GM19452 (cell line): ENCODE data around the gene VARS1.
"Not testable (repeated sequence)": the region's sequence is repeated elsewhere in the genome, so short reads cannot be mapped to it uniquely, and the experiment has no call there.

ENCODE experiments used
- ATAC-seq: cut with Tn5 transposase; IDR thresholded peaks from one replicate; pipeline ENCODE4 v1.9.1; 2021; ENCODE audit not compliant: unreplicated experiment

The VARS1 gene

GRCh38 chr6:31795616-31796298, at the start of gene VARS1:
TSS of gene VARS1 (minus strand) at chr6:31795752. CDS start at chr6:31795217, 535 bp downstream.
- peak; percentile 83 for ATAC-seq

DNA sequence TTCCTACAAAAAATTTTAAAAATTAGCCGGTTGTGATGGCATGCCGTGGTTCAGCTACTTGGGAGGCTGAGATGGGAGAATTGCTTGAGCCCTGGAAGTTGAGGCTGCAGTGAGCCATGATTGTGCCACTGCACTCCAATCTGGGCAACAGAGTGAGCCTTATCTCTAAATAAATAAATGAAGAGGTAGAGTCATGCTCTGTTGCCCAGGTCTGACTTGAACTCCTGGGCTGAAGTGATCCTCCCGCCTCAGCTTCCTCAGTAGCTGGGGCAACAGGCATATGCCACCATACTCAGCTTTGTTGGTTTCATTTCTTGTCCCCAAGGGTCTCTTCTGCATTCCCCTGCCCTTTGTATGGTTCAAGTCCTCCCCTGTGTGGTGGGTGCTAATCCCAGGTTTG, 49.0 kb upstream of the VARS1 start:
- ATAC-seq = no peak

DNA sequence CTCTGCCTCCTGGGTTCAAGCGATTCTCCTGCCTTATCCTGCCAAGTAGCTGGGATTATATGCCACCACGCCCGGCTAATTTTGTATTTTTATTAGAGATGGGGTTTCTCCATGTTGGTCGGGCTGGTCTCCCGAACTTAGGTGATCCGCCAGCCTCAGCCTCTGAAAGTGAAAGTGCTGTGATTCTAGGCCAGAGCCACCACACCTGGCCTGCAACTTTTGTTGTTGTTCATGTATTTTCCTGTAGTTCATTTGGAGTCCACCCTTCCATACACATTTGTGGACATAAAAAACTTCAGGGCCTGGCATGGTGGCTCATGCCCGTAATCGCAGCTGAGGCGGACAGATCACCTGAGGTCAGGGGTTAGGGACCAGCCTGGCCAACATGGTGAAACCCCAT, 46.5 kb upstream of the VARS1 start:
- ATAC-seq = no peak

DNA sequence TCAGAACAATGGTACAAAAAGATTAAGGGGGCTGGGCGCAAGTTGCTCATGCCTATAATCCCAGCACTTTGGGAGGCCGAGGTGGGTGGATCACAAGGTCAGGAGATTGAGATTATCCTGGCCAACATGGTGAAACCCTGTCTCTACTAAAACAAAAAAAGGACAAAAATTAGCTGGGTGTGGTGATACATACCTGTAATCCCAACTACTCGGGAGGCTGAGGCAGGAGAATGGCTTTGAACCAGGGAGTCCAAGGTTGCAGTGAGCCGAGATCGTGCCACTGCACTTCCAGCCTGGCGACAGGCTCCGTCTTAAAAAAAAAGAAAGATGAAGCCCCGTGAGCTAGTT, 44.2 kb upstream of the VARS1 start:
- not testable (repeated sequence) for ATAC-seq

DNA sequence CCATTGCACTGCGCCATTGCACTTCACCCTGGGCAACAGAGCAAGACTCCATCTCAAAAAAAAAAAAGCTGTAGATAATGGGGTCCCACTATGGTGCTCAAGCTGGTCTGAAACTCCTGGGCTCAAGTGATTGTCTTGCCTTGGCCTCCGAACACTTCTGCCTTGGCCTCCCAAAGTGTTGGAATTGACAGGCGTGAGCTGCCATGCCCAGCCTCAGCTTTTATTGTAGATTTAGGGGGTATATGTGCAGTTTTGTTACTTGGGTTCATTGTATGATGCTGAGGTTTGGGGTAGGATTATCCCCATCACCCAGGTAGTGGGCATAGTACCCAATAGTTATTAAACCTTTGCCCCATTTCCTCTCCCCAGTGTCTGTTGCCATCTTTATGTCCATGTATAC, 43.4 kb upstream of the VARS1 start:
- ATAC-seq = no peak

- not testable (repeated sequence) for ATAC-seq
Observed at GRCh38 chr6:31838114-31838553, 42.6 kb upstream of the VARS1 start.

GRCh38 chr6:31837369-31838113, 42.0 kb upstream of the VARS1 start:
- no peak for ATAC-seq

DNA sequence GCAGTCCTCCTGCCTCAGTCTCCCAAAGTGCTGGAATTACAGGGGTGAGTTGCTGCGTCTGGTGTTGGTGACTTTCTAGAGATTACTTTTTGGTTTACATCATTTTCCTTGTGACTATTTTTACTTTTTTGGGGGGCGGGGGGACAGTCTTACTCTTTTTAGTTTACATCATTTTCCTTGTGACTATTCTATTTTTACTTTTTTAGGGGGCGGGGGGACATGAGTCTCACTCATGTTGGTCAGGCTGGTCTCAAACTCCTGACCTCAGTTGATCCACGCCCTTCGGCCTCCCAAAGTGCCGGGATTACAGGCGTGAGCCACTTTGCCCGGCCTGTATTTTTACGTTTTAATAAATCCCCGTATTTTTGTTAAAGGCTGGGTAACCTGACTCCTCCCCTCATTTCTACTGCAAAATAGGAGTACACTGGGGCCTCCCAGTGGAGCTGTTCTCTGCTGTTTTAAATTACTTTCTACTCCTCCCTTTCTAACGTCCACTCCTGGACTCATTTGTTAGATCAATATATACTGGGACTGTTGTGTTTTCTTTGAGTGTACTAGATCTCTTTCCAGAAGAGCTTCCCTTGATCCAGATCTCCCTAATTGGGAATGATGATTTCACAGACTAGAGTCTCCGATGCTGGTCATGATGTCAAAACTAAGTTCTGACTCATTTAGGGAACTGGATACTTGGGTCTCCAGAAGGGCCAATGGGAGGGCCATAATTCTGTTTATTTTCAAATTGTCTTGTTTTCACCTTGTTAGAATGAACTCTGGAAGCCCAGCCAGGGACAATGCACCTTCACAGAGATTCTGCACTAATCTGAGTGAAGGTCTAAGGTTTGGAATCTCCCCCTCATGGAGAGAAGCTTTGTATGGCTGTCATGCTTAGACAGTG, 41.2 kb upstream of the VARS1 start:
- no peak for ATAC-seq

DNA sequence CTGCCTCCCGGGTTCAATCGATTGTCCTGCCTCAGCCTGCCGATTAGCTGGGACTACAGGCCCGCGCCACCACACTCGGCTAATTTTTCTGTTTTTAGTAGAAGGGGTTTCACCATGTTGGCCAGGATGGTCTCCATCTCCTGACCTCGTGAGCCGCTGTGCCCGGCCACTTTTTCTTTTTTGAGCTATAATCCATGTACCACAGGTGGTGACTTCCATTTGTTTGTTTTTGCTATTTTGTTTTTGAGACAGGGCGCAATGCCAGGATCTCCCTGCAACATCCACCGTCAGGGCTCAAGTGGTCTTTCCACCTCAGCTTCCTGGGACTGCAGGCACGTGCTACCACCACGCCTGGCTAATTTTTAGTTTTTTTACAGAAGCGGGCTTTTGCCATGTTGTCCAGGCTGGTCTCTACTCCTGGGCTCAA, 40.5 kb upstream of the VARS1 start:
- ATAC-seq = no peak

DNA sequence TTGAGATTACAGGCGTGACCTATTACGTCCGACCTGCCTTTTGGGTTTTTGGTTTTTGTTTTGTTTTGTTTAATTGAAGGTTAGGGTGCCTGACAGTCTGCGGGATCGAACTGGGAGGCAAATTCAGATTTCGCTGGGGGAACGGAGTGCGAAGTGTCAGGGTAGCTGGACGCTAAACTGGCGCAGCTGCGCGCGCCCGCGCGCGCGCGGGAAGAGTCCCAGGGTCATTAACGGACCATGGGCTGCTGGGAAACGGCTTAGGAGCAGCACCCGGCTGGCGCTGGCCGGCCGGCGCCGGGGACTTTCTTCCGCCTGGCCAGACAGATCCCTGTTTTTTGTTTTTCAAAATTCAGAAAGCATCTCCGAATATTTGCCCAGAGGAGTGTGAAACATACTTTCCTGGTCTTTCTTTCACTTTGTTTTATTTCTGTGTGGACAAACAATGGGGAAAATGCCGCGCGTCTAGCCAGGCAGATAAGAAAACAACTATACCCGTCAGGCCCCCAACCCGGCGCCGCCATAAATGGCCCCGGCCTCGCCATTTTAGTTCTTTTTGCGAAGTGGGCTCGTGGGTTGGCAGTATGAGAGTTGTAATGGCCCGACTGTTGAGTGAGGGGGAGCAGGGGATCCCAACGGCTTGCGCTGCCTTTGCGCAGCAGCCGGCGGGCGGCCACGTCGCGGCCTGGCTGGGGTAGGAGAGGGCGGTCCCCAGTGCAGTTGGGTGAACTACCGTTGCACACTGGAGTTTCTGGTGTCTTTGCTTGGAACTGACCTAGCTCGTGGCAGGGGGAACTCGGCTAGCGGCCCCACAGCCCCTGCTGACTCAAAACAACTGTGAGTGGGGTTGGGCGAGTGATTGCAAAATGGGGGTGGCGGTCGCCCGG, 39.1 kb upstream of the VARS1 start:
- peak; percentile 45 for ATAC-seq

DNA sequence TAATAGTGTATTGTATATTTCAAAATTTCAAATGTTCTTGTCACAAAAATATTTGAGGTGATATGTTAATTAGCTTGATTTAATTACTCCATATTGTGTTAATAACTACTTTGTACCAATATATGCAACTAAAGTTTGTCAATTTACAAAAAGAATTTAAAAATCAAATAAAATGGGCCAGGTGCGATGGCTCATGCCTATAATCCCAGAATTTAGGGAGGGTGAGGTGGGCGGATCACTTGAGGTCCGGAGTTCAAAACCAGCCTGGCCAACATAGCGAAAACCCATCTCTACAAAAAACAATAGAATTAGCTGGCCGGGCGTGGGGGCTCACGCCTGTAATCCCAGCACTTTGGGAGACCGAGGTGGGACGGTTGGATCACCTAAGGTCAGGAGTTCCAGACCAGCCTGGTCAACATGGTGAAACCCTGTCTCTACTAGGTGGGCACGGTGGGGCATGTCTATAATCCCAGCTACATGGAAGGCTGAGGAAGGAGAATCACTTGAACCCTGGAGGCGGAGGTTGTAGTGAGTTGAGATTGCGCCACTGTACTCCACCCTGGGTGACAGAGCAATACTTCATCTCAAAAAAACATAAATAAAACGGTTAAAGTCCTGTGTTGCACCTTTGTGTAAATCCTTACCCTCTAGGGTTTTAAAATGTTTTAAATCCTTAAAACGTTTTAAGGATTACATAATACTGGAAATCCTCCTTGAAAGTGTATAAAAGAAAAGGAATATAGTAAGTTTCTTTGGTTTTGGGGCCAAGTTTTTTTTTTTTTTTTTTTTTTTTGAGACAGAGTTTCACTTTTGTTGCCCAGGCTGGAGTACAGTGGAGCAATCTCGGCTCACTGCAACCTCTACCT, 36.0 kb upstream of the VARS1 start:
- ATAC-seq = no peak

DNA sequence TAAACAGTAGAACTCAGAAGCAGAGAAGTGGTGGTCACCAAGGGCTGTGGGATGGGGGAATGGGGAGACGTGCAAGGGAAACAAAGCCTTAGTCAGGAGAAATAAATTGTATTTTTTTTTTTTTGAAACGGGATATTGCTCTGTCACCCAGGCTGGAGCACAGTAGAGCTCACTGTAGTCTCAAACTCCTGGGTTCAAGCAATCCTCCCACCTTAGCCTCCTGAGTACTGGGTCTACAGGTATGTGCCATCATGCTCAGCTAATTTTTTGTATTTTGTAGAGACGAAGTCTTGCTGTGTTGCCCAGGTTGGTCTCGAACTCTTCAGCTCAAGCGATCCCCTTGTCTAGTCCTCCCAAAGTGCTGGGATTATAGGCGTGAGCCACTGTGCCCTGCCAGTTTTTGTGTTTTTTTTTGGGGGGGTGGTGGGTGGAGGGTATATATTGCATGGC, 35.4 kb upstream of the VARS1 start:
- ATAC-seq = no peak

DNA sequence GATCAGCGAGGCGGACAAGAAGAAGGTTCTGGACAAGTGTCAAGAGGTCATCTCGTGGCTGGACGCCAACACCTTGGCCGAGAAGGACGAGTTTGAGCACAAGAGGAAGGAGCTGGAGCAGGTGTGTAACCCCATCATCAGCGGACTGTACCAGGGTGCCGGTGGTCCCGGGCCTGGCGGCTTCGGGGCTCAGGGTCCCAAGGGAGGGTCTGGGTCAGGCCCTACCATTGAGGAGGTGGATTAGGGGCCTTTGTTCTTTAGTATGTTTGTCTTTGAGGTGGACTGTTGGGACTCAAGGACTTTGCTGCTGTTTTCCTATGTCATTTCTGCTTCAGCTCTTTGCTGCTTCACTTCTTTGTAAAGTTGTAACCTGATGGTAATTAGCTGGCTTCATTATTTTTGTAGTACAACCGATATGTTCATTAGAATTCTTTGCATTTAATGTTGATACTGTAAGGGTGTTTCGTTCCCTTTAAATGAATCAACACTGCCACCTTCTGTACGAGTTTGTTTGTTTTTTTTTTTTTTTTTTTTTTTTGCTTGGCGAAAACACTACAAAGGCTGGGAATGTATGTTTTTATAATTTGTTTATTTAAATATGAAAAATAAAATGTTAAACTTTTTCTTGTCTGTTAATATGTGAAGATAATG, 34.2 kb upstream of the VARS1 start:
- no peak for ATAC-seq

DNA sequence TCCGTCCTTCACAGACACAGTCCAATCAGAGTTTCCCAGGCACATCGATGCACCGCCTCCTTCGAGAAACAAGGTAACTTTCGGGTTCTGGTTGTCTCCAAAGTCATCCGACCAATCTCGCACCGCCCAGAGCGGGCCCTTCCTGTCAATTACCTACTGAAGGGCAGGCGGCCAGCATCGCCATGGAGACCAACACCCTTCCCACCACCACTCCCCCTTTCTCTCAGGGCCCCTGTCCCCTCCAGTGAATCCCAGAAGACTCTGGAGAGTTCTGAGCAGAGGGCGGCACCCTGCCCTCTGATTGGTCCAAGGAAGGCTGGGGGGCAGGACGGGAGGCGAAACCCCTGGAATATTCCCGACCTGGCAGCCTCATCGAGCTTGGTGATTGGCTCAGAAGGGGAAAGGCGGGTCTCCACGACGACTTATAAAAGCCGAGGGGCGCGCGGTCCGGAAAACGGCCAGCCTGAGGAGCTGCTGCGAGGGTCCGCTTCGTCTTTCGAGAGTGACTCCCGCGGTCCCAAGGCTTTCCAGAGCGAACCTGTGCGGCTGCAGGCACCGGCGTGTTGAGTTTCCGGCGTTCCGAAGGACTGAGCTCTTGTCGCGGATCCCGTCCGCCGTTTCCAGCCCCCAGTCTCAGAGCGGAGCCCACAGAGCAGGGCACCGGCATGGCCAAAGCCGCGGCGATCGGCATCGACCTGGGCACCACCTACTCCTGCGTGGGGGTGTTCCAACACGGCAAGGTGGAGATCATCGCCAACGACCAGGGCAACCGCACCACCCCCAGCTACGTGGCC, 31.9 kb upstream of the VARS1 start, which contains the start of gene HSPA1B:
Gene HSPA1B, plus strand, starts transcription at position 453 of the 794 bp plus-strand sequence. Its CDS starts 213 bp downstream, at position 666.
- ATAC-seq = peak; percentile 61

DNA sequence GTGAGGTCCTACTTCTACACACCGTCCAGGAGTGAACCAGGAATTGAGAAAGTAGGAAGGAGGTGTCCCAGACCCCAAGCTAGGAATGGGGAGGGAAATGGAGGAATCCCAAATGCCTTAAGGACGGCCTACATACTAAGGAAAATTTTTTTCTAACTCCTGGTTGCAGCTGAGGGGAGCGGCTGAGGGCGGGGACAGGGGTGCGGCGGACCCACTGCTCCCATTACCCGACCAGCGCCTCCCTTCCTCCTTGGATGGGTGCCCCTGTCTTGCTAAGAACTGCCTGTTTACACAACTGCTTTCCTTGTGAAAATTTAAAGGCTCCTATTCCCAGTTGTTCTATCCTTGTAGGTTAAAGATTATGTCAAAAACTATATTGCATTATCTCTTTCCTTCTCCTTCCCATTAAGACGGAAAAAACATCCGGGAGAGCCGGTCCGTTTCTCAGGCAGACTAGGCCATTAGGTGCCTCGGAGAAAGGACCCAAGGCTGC, 31.3 kb upstream of the VARS1 start:
- ATAC-seq = no peak

DNA sequence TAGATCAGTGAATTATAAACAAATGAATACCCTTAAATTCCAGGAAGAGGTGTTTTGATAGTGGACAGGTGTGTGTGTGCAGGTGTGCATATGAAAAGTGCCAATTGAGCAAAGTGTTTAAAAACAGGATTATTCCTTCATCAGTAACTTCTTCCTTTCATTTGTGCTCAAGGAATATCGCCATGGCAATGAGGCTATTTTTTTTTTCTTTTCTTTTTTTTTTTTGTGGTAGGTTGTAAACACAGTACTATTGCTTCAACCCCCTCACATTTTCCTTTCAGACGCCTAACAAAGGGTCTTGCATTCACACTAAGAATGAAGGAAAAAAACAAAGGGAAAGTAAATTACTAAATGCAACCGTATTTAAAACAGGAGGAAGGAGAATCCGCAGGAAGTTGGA, 30.0 kb upstream of the VARS1 start:
- no peak for ATAC-seq

DNA sequence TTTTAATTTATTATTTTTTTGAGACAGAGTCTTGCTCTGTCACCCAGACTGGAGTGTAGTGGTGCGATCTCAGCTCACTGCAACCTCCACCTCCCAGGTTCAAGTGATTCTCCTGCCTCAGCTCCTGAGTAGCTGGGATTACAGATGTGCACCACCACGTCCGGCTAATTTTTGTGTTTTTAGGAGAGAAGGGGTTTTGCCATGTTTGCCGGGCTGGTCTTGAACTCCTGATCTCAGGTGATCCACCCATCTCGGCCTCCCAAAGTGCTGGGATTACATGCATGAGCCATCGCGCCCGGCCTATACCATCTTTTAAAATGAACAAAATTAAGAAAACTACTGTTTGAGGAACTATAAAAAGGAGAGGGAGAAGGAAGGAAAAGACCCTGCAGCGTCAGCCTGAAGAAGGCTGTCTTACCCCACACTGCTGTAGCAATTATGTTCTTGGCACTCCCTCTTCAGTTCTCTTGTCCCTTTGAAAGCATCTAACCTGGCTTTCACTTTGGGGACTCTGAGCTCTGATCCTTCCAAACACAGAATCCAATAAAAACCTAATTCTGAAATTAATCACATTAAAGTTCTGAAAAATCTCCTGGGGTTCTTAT, 28.1 kb upstream of the VARS1 start:
- not testable (repeated sequence) for ATAC-seq
